ENCODE measurements around the gene SGK1. TPM values are rescaled to one million over a fixed set of nuclear protein-coding genes. Genes with fewer than 3 reads are reported as not detected.
"Not testable (repeated sequence)": the region's sequence is repeated elsewhere in the genome, so short reads cannot be mapped to it uniquely, and the experiment has no call there.

Gene SGK1
- total RNA-seq, 6 experiments from 2014 or later: 15.9 to 149 (median 43.0) TPM

GRCh38 chr6:134195985-134196384 is 121.9 kb downstream of the SGK1 start:
- no peaks in the 10 kb centered on the region for H3K36me3 ChIP-seq
- intact Hi-C loops (cut with DNase I): no loop called here
- H3K27me3 ChIP-seq: no peaks in the 10 kb centered on the region
- no peak overlapping the region for H3K27ac ChIP-seq
- peaks cover 0 to 11% (median 0%) of the 10 kb centered on the region in 4 donors for H3K4me1 ChIP-seq
- TF ChIP-seq, protein P1, sequence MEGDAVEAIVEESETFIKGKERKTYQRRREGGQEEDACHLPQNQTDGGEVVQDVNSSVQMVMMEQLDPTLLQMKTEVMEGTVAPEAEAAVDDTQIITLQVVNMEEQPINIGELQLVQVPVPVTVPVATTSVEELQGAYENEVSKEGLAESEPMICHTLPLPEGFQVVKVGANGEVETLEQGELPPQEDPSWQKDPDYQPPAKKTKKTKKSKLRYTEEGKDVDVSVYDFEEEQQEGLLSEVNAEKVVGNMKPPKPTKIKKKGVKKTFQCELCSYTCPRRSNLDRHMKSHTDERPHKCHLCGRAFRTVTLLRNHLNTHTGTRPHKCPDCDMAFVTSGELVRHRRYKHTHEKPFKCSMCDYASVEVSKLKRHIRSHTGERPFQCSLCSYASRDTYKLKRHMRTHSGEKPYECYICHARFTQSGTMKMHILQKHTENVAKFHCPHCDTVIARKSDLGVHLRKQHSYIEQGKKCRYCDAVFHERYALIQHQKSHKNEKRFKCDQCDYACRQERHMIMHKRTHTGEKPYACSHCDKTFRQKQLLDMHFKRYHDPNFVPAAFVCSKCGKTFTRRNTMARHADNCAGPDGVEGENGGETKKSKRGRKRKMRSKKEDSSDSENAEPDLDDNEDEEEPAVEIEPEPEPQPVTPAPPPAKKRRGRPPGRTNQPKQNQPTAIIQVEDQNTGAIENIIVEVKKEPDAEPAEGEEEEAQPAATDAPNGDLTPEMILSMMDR (IDR thresholded peaks at IDR 0.05): no peak
- TF ChIP-seq POLR2A (IDR thresholded peaks at IDR 0.05): no peak
- no peaks in the 10 kb centered on the region for H3K9me3 ChIP-seq
- no peak overlapping the region for H3K4me3 ChIP-seq
- DNase-seq: no peak
- 87% methylated on average over 3 of the region's 3 CpGs for WGBS (ENCODE audit: insufficient coverage, low coverage, low lambda C conversion rate, missing lambda C conversion rate)
- no peak for ATAC-seq

GRCh38 chr6:134195164-134195906 is 122.6 kb downstream of the SGK1 start:
- no peak overlapping the region for H3K27ac ChIP-seq
- H3K27me3 ChIP-seq: no peaks in the 10 kb centered on the region
- no peaks in the 10 kb centered on the region for H3K36me3 ChIP-seq
- H3K4me3 ChIP-seq: no peak overlapping the region
- TF ChIP-seq POLR2A (IDR thresholded peaks at IDR 0.05): no peak
- TF ChIP-seq, protein P1 (IDR thresholded peaks at IDR 0.05): no peak
- no peaks in the 10 kb centered on the region for H3K9me3 ChIP-seq
- peaks cover 0 to 8% (median 0%) of the 10 kb centered on the region in 4 donors for H3K4me1 ChIP-seq
- peak in 1 of 4 donors; percentile 27 for ATAC-seq
- no peak for DNase-seq
- 36% methylated on average over 3 of the region's 3 CpGs for WGBS (ENCODE audit: insufficient coverage, low coverage, low lambda C conversion rate, missing lambda C conversion rate)
- intact Hi-C loops (cut with DNase I): no loop called here

DNA sequence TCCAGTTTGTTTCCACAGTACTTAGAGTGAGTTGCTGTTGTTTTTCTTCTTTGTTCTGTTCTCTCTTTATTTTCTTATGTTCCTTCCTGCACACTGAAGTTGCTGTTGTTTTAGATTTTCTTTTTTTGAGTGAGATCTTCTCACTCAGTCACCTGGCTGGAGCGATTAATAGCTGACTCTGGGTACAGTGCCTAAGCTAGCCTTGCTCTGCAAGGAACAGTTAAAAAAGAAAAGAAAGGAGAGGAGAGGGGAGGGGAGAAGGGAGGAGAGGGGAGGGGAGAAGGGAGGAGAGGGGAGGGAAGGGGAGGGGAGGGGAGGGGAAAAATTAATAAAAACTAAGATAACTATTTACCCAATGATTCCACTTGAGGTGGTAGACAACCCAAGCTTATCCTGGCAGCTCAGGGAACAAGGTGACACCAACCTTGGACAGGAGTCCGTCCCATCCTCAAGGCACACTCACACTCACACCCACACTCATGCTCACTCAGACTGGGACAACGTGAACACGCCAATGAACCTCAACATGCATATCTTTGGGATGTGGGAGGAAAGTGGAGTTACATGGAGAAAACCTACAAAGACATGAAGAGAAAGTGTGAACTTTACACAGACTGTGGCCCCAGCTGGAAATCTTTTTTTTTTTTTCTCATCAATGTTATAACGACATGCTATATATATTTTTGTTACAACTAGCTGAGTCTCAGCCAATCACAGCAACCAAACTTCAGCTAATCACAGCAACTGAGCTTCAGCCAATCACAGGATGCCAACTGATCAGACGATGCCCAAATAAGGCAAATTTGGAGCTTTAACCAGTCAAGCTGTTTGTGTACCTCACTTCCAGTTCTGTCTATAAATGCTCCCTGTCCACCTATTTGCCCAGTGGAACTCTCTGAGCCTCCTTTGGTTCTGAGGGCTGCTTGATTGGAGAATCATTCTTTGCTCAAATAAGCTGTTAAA is 124.1 kb downstream of the SGK1 start:
- no peak for ATAC-seq
- no peak overlapping the region for H3K27ac ChIP-seq
- H3K4me3 ChIP-seq: no peak overlapping the region
- no peak for DNase-seq
- H3K27me3 ChIP-seq: no peaks in the 10 kb centered on the region
- no peaks in the 10 kb centered on the region for H3K4me1 ChIP-seq
- no peaks in the 10 kb centered on the region for H3K9me3 ChIP-seq
- intact Hi-C loops (cut with DNase I): no loop called here
- 92% methylated on average over 6 of the region's 6 CpGs for WGBS (ENCODE audit: insufficient coverage, low coverage, low lambda C conversion rate, missing lambda C conversion rate)
- no peaks in the 10 kb centered on the region for H3K36me3 ChIP-seq
- TF ChIP-seq POLR2A (IDR thresholded peaks at IDR 0.05): no peak
- TF ChIP-seq, protein P1 (IDR thresholded peaks at IDR 0.05): no peak

DNA sequence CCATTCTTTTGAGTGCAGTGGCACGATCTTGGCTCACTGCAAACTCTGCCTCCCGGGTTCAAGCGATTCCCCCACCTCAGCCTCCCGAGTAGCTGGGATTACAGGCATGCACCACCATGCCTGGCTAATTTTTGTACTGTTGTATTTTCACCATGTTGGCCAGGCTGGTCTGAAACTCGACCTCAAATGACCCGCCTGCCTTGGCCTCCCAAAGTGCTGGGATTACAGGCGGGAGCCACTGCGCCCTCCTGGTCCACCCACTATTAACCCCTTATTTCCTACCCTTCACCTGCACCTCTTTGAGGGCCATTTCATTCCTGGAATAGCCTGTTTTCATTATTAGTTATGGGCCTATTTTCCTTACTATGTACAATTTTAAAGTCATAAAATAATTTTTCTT is 125.3 kb downstream of the SGK1 start:
- H3K27me3 ChIP-seq; H3K36me3 ChIP-seq; intact Hi-C loops (cut with DNase I); H3K4me3 ChIP-seq; H3K4me1 ChIP-seq; H3K27ac ChIP-seq; ATAC-seq; DNase-seq; H3K9me3 ChIP-seq: not testable (repeated sequence)
- WGBS (ENCODE audit: insufficient coverage, low coverage, low lambda C conversion rate, missing lambda C conversion rate): 78% methylated on average over 8 of the region's 8 CpGs

GRCh38 chr6:134190883-134191282 is 127.0 kb downstream of the SGK1 start:
- H3K27ac ChIP-seq: no peak overlapping the region
- no peaks in the 10 kb centered on the region for H3K36me3 ChIP-seq
- H3K4me3 ChIP-seq: no peak overlapping the region
- ATAC-seq (no peak), DNase-seq (no peak)
- intact Hi-C loops (cut with DNase I): no loop called here
- no peaks in the 10 kb centered on the region for H3K9me3 ChIP-seq
- TF ChIP-seq, protein P1 (IDR thresholded peaks at IDR 0.05): no peak
- no peak for TF ChIP-seq POLR2A (IDR thresholded peaks at IDR 0.05)
- WGBS (ENCODE audit: insufficient coverage, low coverage, low lambda C conversion rate, missing lambda C conversion rate): 79% methylated on average over 3 of the region's 3 CpGs
- no peaks in the 10 kb centered on the region for H3K4me1 ChIP-seq
- no peaks in the 10 kb centered on the region for H3K27me3 ChIP-seq
